ENCODE measurements around the gene ALX4. TPM values are rescaled to one million over a fixed set of nuclear protein-coding genes. Genes with fewer than 3 reads are reported as not detected.

The ALX4 gene
- total RNA-seq, 2 donors from 2014 or later = not detected

DNA sequence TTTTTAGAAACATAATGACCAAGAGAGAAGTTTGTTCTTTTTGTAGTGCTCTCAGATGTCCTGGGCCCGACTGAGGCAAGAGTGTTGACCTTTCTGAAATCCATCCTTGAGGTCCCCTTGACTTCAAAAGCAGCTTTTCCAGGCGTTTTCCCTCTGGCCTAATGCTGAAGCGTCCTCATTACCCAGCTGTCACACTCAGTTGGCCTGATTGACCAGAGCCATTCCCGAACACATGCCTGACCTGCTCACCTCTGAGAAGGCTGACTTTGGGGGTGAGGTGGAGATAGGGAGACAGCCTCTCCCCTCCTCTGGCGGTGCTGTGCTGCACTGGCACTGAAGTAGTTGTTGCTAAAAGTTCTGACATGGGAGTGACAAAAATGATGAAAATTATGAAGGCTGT lies 66.9 kb downstream of the ALX4 start:
- H3K27ac Mint-ChIP-seq = no peak overlapping the region
- no peak for ATAC-seq (replicated peaks in 1 of 2)
- H3K27me3 Mint-ChIP-seq (ENCODE audit: low read depth) = no peaks in the 10 kb centered on the region
- H3K4me3 Mint-ChIP-seq = no peak overlapping the region
- H3K36me3 Mint-ChIP-seq (ENCODE audit: insufficient read depth in 2 of 2) = peaks cover 1 to 2% of the 10 kb centered on the region in 2 donors
- DNase-seq = no peak
- H3K4me1 Mint-ChIP-seq (ENCODE audit: low read depth) = no peaks in the 10 kb centered on the region
- H3K9me3 Mint-ChIP-seq = no peaks in the 10 kb centered on the region

DNA sequence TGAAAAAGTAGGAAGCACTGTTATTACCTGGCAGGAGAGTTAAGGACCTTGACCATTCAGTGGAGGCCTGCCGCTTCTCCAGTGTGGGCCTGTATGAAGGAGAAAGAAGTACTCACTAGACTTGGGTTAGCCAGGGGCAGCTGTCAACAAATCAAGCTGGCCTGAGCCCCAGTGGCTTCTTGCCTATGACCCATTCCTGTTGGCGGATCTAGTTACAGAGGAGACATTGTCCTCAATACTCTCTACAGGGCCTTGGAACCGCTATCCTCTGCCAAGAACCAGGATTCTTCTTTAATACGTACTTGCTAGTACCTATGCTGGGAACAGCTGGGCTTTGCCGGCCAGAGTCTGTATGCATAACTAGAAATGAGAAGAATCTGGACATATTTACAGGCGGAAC lies 68.1 kb downstream of the ALX4 start:
- H3K36me3 Mint-ChIP-seq (ENCODE audit: insufficient read depth in 2 of 2) = peaks cover 0 to 3% of the 10 kb centered on the region in 2 donors

DNA sequence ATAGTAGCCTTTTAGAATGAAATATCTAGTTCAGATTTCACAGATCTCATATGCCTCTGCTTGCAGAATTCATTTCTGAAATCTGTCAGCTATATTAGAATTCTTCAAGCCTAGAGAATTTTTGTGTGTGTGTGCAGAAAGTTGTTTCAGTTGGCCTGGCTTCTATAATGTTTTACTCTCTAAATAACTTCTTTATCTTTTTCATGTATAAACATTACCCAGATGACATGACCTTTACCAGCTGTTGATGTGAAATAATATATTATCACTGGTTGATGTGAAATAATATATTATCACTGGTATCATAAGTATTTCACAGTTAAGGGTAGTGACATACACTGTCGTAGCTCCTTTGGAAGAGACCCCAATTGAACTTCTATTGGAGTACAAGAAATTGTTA lies 72.8 kb downstream of the ALX4 start:
- no peaks in the 10 kb centered on the region for H3K27me3 Mint-ChIP-seq (ENCODE audit: low read depth)
- peaks cover 0 to 3% of the 10 kb centered on the region in 2 donors for H3K36me3 Mint-ChIP-seq (ENCODE audit: insufficient read depth in 2 of 2)
- no peaks in the 10 kb centered on the region for H3K9me3 Mint-ChIP-seq
- H3K27ac Mint-ChIP-seq = no peak overlapping the region
- H3K4me3 Mint-ChIP-seq = no peak overlapping the region
- no peaks in the 10 kb centered on the region for H3K4me1 Mint-ChIP-seq (ENCODE audit: low read depth)
- ATAC-seq (replicated peaks in 1 of 2) = no peak
- DNase-seq = no peak

More for the DNA sequence above, 68.1 kb downstream of the ALX4 start:
- H3K4me3 Mint-ChIP-seq = no peak overlapping the region
- no peak overlapping the region for H3K27ac Mint-ChIP-seq
- no peaks in the 10 kb centered on the region for H3K9me3 Mint-ChIP-seq
- DNase-seq (no peak), ATAC-seq (replicated peaks in 1 of 2) (no peak)
- no peaks in the 10 kb centered on the region for H3K27me3 Mint-ChIP-seq (ENCODE audit: low read depth)
- no peaks in the 10 kb centered on the region for H3K4me1 Mint-ChIP-seq (ENCODE audit: low read depth)

DNA sequence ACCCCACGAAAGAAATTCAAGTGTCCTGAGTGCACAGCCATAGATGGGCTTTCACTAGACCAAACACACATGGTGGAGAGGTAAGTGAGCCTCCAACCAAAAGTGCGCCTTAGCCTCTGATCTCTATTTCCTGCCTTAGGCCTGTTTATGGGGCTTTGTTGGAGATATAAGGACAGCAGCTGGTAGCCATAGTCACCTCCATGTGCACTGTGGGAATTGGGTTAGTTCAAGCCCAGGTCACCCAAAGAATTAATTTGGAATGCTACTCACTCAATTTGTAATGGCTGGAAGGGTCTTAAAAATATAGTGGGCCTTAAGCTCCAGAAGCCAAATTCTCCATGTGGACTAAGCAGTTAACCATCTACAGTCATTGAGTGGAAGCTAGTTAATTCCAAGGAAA lies 73.6 kb downstream of the ALX4 start:
- no peak overlapping the region for H3K4me3 Mint-ChIP-seq
- no peaks in the 10 kb centered on the region for H3K9me3 Mint-ChIP-seq
- peaks cover 0 to 3% of the 10 kb centered on the region in 2 donors for H3K36me3 Mint-ChIP-seq (ENCODE audit: insufficient read depth in 2 of 2)
- H3K27me3 Mint-ChIP-seq (ENCODE audit: low read depth) = no peaks in the 10 kb centered on the region
- H3K27ac Mint-ChIP-seq = no peak overlapping the region
- ATAC-seq (replicated peaks in 1 of 2) (no peak), DNase-seq (no peak)
- no peaks in the 10 kb centered on the region for H3K4me1 Mint-ChIP-seq (ENCODE audit: low read depth)

DNA sequence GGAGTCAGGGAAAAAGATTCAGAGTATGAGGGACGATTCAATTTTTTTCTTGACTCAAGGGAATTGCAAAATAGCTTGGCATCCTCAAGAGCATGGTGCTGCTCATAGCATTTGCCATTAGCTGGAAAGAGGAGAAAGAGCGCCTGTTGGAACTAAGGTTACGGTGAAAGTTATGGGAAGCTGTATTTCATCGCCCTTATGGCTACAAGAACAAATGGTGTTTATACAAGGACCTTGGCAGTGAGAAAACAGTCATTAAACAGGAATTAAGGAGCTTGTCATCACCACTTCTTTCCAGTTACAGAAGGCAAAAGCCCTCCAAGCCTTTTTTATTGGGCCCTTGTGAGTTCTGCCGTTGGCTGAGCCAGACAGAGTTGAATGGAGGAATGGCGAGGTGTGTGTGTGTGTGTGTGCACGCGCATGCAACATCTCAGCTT lies 74.2 kb downstream of the ALX4 start:
- DNase-seq = no peak
- Mint-ChIP-seq H3K9me3 (no peaks in the 10 kb centered on the region), H3K4me3 (no peak overlapping the region), H3K36me3 (ENCODE audit: insufficient read depth in 2 of 2) (peaks cover 0 to 3% of the 10 kb centered on the region in 2 donors), H3K27ac (no peak overlapping the region), H3K27me3 (ENCODE audit: low read depth) (no peaks in the 10 kb centered on the region), H3K4me1 (ENCODE audit: low read depth) (no peaks in the 10 kb centered on the region)
- ATAC-seq (replicated peaks in 1 of 2) = no peak

DNA sequence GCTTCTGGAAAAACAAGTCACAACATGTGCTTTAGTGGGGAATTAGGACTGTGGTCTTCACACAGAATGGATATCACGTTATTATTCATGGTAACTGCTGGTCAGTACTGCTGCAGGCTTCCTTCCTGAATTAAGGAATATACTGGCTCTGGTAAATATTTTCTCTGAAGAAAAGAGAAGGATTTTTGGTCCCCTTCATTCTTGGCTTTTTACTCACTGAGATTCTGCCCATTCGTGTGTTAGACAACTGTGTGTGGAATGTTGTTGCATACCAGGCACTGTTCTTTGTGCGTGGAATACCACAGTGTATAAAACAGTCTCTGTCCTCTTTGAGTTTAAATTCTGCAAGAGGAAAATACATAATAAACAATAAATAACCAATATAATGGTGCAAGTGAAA lies 80.3 kb downstream of the ALX4 start:
- no peaks in the 10 kb centered on the region for H3K9me3 Mint-ChIP-seq
- peaks cover 15% of the 10 kb centered on the region for H3K4me1 Mint-ChIP-seq (ENCODE audit: low read depth)
- H3K27me3 Mint-ChIP-seq (ENCODE audit: low read depth) = no peaks in the 10 kb centered on the region
- H3K4me3 Mint-ChIP-seq = no peak overlapping the region
- H3K27ac Mint-ChIP-seq = no peak overlapping the region
- no peaks in the 10 kb centered on the region for H3K36me3 Mint-ChIP-seq (ENCODE audit: insufficient read depth in 2 of 2)
- ATAC-seq (replicated peaks in 1 of 2) = no peak
- no peak for DNase-seq

DNA sequence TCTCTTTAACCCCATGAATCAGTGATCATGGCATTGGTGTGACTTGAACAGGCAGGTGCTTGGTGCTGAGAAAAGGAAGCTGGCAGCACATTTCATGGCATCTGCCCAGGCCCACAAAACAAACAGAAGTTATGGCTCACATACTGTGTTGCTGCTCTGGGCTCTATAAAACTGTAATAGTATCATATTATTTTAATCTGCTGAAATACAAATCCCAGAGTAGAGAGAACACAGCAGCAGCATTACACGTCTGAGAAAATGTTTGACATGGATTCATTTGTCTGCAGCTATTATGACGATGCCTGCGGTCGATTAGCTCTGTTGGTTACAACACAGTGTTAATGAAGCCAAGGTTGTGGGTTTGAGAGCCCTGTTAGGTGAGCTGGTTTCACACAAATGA lies 80.8 kb downstream of the ALX4 start:
- Mint-ChIP-seq H3K27me3 (ENCODE audit: low read depth) (no peaks in the 10 kb centered on the region), H3K4me1 (ENCODE audit: low read depth) (peaks cover 16% of the 10 kb centered on the region), H3K36me3 (ENCODE audit: insufficient read depth in 2 of 2) (no peaks in the 10 kb centered on the region), H3K9me3 (no peaks in the 10 kb centered on the region), H3K4me3 (no peak overlapping the region), H3K27ac (no peak overlapping the region)
- no peak for DNase-seq
- ATAC-seq (replicated peaks in 1 of 2) = no peak

DNA sequence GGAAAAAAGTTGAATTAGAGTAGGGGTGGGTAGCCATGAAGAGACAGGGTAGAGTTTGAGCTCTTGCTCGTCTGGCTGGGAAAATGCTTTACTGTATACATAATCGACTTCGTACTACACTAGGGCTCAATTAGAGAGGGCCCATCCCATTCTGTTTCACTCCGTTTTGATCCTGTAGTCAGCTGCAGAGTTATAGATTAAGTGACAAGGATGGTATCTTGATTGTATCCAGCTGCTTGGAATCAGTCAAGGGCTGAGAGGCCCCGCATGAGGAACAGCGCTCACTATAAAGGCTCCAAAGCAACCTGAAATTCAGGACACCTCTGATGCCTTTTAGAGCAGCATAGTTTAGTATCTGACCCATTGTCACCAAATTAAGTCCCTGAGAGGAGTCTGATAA lies 81.6 kb downstream of the ALX4 start:
- Mint-ChIP-seq H3K9me3 (no peaks in the 10 kb centered on the region), H3K4me1 (ENCODE audit: low read depth) (peaks cover 16% of the 10 kb centered on the region), H3K27ac (peak overlapping the region; percentile 58), H3K4me3 (no peak overlapping the region), H3K36me3 (ENCODE audit: insufficient read depth in 2 of 2) (no peaks in the 10 kb centered on the region), H3K27me3 (ENCODE audit: low read depth) (no peaks in the 10 kb centered on the region)
- DNase-seq (no peak), ATAC-seq (replicated peaks in 1 of 2) (no peak)

DNA sequence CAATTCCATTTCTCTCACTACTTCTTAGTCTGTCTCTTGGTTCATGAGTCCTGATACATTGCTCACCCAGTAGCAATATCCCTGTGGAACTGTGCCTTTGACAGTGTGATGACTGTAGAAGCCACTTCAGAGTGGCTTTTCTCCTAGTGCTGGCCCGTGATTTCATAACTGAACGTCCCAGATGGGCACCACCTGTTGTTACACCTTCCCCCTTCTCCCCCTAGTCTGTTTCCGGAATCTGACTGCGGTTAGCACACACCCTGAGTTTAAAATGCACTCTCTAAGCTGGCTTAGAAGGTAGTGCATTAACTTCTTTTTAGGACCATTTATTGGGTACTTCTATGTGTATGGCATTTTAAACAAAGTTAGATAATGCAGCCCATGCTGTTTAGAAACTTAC lies 83.0 kb downstream of the ALX4 start:
- ATAC-seq (replicated peaks in 1 of 2) (no peak), DNase-seq (no peak)
- Mint-ChIP-seq H3K36me3 (ENCODE audit: insufficient read depth in 2 of 2) (no peaks in the 10 kb centered on the region), H3K4me1 (ENCODE audit: low read depth) (peaks cover 16% of the 10 kb centered on the region), H3K9me3 (no peaks in the 10 kb centered on the region), H3K27ac (no peak overlapping the region), H3K27me3 (ENCODE audit: low read depth) (no peaks in the 10 kb centered on the region), H3K4me3 (no peak overlapping the region)

DNA sequence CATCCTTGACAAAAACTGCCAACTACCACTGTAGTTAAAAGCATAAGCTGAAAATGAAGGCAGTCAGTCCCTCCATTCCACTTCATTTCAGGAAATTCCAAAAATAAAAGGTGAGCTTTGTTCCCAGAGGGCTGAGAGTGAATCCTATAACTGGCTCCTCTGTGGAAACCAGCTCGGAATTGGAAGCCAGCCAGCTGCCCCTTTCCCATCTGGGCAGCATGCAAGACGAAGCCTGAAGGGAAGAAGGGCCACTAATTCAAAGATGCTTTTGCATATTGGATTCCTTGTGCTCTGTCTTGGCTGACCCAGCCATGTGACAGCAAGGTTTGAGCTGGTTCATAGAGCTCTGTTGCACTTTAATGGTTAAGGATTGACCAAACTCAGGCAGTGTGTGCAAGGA lies 83.4 kb downstream of the ALX4 start:
- ATAC-seq (replicated peaks in 1 of 2) = no peak

DNA sequence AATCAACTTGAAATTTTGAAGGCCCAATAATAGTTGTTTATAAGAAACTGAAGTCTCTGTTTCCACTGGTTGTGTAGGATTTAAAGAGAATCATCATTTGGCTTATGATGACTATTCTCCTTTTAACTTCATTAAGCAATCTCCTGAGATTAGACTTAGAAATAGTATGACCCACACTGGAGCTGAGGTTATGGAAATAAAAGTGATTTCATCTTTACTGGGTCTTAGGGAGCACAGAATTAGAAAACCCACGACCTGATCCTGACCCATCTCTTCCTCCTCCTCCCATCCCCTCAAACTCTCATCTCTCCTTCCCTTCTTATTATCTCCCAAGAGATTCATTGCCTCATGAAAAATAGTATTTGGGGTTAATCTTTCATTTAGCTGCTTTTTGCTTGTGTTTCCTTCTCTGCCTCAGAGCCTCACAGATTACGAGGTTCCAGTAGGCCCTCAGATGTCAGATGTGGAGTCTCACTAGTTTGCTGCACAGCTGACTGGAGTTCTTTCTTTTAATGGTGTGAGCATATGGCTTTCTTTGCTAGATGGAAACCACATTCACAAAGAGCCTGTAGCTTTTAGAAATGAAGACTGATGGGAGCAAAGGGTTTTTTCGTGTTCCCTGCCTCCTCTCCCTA lies 85.0 kb downstream of the ALX4 start:
- DNase-seq = no peak
- Mint-ChIP-seq H3K27ac (no peak overlapping the region), H3K4me1 (ENCODE audit: low read depth) (peaks cover 16% of the 10 kb centered on the region), H3K4me3 (no peak overlapping the region), H3K9me3 (no peaks in the 10 kb centered on the region), H3K27me3 (ENCODE audit: low read depth) (no peaks in the 10 kb centered on the region), H3K36me3 (ENCODE audit: insufficient read depth in 2 of 2) (no peaks in the 10 kb centered on the region)
- ATAC-seq (replicated peaks in 1 of 2) = no peak

More for the DNA sequence above, 83.4 kb downstream of the ALX4 start:
- no peaks in the 10 kb centered on the region for H3K9me3 Mint-ChIP-seq
- H3K27me3 Mint-ChIP-seq (ENCODE audit: low read depth) = no peaks in the 10 kb centered on the region
- H3K4me3 Mint-ChIP-seq = no peak overlapping the region
- peaks cover 16% of the 10 kb centered on the region for H3K4me1 Mint-ChIP-seq (ENCODE audit: low read depth)
- no peak for DNase-seq
- H3K36me3 Mint-ChIP-seq (ENCODE audit: insufficient read depth in 2 of 2) = no peaks in the 10 kb centered on the region
- H3K27ac Mint-ChIP-seq = no peak overlapping the region

DNA sequence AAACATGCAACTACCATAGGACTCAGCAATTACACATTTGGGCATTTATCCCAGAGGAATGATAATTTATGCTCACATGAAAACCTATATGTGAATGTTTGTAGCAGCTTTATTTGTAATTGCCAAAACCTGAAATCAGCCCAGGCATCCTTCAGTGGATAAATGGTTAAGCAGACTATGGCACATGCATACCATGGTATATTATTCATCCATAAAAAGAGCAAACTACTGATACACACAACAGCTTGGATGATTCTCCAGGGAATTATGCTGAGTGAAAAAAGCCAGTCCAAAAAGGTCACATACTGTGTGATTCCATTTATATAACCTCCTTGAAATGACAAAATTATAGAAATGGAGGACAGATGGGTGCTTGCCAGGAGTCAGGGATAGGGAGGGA lies 86.7 kb downstream of the ALX4 start:
- Mint-ChIP-seq H3K4me1 (ENCODE audit: low read depth) (peaks cover 16% of the 10 kb centered on the region), H3K27ac (no peak overlapping the region), H3K4me3 (no peak overlapping the region), H3K9me3 (no peaks in the 10 kb centered on the region), H3K27me3 (ENCODE audit: low read depth) (no peaks in the 10 kb centered on the region), H3K36me3 (ENCODE audit: insufficient read depth in 2 of 2) (peaks cover 0 to under 1% of the 10 kb centered on the region in 2 donors)
- no peak for ATAC-seq (replicated peaks in 1 of 2)
- DNase-seq = no peak

DNA sequence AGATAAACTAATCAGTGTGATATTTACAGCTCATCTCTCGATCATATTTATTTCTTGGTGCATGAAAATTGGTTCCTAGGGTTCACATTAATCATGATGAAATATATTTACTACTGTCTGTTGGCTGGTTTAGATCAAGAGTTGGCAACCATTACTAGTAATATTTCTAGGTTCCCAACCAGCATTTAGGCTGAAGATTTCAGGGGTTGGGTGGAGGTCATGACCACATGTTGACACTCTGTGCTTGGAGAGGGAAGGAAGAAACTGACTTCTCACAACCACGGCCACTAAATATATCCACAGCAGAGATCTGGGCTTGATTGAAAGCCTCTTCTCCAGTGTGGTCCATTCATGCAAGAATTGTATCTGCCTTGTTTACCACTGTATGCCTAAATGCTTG lies 87.9 kb downstream of the ALX4 start:
- DNase-seq (no peak), ATAC-seq (replicated peaks in 1 of 2) (no peak)
- peaks cover 0 to 3% of the 10 kb centered on the region in 2 donors for H3K36me3 Mint-ChIP-seq (ENCODE audit: insufficient read depth in 2 of 2)
- peaks cover 12% of the 10 kb centered on the region for H3K4me1 Mint-ChIP-seq (ENCODE audit: low read depth)
- no peak overlapping the region for H3K4me3 Mint-ChIP-seq
- H3K27me3 Mint-ChIP-seq (ENCODE audit: low read depth) = no peaks in the 10 kb centered on the region
- no peak overlapping the region for H3K27ac Mint-ChIP-seq
- no peaks in the 10 kb centered on the region for H3K9me3 Mint-ChIP-seq

DNA sequence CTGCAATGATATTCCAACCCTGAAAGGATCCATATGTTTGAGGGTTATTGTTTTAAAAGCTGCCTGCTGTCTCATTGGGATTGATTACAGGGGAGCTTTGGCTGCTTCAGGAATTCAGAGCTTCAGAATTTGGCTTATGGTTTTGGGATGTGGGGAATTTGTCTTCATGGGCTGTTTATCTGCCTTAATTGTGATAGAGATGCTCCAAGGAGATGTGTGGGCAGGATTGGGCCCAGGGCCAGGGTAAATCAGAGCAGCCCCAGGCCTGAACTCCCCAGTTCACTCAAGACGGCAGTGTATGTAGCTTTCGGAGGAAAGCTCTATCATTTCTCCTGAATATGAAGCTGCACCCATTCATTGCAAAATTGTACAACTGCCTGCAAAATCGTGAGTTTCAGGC lies 88.5 kb downstream of the ALX4 start:
- DNase-seq (no peak), ATAC-seq (replicated peaks in 1 of 2) (no peak)
- Mint-ChIP-seq H3K4me1 (ENCODE audit: low read depth) (peaks cover 10% of the 10 kb centered on the region), H3K27me3 (ENCODE audit: low read depth) (no peaks in the 10 kb centered on the region), H3K36me3 (ENCODE audit: insufficient read depth in 2 of 2) (peaks cover 0 to 3% of the 10 kb centered on the region in 2 donors), H3K27ac (no peak overlapping the region), H3K9me3 (no peaks in the 10 kb centered on the region), H3K4me3 (no peak overlapping the region)
